Inferior parietal cortex (tissue), 1 donor: ENCODE results near the gene FBXO2.

ENCODE experiments used
- DNase-seq: peaks from one replicate; pipeline ENCODE4 v3.0.0-alpha.2; 2016; ENCODE audit errors: extremely low spot score

FBXO2 gene, protein sequence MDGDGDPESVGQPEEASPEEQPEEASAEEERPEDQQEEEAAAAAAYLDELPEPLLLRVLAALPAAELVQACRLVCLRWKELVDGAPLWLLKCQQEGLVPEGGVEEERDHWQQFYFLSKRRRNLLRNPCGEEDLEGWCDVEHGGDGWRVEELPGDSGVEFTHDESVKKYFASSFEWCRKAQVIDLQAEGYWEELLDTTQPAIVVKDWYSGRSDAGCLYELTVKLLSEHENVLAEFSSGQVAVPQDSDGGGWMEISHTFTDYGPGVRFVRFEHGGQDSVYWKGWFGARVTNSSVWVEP

DNA sequence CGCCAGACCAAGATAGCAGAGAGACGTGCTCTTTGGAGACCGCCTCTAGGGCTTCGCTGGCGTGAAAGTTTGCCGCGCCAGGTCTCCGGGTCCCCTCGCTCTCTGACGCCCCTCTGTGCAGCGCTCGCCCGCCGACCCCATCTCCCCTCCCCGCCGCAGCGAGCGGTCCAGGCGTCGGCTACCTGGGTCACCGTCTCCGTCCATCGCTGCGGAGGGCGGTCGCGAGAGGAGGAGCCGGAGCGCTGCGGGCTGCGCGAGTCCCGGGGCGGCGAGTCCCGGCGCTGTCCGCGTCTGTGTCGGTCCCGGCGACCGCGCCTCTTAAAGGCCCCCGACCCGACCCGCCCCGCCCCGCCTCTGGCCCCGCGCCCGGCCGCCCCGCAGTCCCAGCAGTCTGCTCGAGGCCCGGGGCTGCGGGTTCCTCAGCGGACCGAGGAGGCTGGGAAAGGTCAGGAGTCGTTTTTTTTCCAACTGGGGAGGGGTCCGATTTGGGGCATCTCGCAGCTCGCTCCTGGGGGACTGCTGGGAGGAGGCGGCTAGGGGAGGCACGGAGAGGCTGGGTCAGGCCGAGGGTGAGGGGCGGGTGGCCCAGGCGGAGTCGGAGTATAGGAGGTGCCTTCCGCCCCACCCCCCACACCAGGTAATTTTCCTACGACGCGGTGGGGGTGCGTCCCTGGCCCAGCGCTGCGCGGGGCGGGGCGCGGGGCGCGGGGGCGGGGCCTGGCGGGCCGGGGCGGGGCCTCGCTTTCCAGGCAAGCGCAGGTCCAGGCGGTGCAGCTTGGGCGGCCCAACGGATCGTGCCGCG is at the start of gene FBXO2, which contains the start of gene FBXO44:
FBXO2 (minus strand) TSS at position 293 of the 802 bp plus-strand sequence; CDS start at position 204, 89 bp downstream.
FBXO44 (plus strand) TSS at position 741 of the 802 bp plus-strand sequence. CDS start 959 bp downstream, outside the sequence.
- DNase-seq, result no peak

DNA sequence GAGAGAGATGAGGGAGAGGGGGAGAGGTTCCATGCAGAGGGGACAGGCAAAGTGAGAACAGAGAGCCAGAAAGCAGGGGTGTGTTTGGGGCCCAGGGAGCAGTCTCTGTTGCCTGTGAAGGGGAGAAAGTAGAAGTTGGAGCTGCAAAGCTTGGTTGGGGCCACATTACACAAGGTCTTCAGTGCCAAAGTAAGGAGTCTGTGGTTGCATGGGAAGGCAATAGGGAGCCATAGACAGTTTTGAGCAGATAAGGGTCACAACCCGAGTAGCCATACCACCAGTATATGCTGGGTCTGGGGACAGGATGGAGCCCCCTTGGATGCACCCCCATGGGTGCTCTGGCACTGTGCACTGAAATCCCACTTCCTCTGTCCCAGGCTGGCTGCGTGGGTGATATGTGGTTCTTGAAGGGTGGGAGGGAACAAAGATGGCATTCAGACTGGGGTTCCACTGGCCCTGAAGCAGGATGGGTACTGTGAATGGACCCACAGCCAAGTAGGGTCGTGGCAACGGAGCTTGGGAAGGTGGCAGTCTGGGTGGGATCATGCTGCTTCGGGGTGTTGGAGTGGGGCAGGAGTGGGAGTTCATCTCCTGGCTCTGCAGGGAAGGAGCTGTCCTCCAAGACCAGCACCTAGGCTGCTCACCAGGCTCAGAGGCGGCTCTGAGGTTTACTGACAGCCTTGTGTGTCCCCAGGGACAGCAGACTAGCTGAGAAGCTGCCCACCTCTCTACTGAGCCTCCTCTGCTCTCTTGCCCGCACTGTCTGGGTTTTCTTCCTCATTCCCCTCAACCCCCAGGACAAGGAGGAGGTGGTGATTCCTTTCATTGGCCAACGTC is 49.3 kb upstream of the FBXO2 start:
- no peak for DNase-seq

DNA sequence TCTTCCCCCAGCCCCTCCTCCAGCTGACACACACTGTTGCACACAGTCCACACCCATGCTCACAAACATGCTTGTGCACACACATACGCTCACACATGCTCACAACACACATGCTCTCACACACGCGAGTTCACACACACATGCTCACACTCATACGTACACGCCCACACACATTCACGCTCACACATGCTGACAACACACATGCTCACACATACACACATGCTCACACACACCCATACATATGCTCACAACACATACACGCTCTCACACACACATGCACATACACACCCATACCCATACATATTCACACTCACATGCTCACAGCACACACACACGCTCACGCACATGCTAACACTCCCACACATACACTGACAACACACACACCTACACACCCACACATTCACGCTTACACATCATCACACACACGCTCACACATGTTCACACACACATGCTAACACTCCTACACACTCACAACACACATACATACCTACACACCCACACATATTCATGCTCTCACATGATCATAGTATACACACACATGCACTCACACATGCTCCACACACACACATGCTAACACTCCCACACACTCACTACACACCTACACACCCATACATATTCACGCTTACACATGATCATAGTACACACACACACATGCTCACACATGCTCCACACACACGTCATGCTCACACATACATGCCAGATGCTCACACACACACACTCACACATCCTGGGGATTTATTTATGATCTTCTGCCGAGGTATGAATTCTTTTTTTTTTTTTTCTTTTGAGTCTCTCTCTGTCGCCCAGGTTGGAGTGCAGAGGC is 48.0 kb upstream of the FBXO2 start:
- no peak for DNase-seq

DNA sequence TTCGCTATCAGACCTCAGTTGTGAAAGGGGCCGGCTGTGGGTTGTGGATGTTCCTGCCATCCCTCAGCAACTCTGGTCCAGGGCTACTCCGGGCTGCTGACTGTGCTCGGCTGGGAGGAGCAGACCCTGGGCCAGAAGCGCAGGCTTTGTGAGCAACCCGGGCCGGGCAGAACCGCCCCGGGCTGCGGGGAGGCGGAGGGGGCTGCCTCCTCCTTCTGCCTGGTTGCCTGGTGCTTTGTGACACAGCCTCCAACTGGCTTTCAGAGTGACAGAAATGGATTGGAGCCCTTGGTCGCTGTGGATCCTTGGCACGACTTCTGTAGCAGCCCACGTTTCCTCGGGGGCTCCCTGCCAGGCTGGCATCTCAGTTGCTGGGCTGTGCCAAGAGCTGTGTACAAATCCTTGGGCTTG is 47.3 kb upstream of the FBXO2 start:
- peak; percentile 67 for DNase-seq

DNA sequence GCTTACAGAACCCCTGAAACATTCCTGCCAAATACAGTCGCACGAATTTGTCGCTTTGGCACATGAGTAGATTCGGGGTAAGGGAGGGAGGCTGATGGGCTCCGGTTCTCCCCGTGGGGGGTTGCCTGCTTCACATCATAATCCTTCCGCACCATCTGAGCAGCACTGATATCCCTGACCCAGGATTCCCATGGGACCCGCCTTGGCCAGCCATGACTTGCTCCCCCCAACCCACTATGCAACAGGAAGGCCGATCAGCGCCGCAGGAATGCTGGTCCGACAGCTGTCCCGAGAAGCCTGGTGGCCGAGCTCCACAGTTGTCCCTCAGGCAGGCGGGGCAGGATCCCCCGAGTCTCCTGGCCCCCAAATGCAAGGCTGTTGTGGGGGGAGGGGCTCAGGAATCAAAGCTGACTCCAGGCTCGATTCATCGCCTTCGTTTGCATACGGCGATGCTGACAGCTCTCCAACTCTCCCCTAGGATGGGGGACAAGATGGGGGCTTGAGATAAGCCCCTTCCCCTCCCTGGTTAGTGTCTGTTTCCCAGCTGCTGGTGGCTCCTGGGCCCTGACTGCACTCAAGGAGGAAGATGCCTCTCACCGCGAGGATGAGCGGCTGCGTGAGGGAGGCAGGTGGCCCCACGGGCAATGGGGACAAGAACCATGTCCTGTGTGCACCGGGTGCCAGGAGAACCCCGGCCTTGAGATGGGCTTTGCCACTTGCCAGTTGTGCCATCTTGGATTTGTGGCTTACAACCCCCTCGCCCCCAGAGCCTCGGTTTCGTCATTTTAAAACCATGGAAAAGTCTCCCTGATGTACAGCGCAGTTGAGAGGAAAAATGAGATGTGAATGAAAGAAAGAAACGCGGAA is 46.6 kb upstream of the FBXO2 start:
- DNase-seq, result no peak

DNA sequence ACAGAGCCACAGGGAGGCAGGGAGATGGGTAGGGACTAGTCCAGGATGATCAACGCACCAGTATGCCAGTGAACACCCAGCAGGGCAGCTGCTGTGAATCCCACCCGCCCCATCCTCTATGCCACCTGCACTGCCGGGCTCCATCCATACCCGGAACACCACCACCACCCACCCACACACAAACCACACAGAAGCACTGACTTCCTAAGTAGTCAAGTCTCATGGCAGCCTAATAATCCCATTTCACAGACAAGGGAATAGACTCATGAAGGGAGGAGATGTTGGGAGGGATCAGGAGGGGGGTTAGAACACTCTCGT is 43.6 kb upstream of the FBXO2 start:
- no peak for DNase-seq

DNA sequence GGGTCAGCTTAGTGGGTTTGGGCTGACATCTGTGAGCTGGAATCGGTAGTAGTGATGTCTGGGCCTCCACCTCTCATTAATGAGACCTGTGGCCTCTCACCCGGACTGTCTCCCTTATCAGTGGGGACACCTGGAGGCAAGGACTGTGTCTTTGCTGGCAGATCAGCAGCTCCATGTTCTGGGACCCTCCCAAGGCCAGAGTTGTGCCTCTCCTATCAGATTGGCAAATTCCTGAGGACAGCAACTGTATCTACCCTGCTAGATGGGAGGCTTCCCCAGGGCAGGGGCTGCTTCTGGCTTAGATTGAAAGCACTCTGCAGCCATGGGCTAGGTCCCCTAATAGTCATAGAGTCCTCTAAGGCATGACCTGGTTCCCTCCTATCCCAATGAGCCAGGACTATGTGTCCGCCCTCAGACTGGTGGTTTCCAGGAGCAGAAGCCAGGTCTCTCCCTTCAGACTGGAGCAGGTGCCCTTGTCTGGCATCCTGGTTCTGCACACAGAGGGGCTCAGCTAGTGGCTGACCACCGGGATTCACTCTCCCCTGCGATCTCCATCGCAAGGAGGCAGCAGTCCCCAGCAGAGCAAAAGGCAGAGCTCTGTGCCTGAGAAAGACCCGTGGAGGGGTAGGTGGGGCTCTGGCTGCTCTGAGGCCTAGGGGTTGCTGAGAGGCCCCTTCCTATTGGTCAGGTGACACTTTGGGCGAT is 43.1 kb upstream of the FBXO2 start:
- no peak for DNase-seq

DNA sequence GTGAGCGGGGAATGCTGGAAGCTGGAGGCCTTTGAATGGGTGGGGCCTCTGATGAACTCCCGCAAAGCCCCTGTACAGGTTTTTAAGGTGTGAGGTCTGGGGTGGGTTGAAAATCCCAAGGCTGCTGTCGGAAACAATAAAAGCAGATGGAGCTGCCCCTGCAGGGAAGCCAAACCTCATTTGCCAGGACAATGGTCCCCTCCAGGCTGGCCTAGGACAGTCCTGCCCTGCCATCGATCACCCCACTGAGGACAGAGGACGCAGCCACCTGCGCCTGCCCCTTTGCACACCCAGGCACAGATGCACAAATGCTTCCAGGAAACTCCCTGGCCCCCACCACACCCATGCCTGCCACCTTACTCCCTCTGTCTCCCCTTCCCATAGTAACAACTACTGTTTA is 41.6 kb upstream of the FBXO2 start:
- no peak for DNase-seq

DNA sequence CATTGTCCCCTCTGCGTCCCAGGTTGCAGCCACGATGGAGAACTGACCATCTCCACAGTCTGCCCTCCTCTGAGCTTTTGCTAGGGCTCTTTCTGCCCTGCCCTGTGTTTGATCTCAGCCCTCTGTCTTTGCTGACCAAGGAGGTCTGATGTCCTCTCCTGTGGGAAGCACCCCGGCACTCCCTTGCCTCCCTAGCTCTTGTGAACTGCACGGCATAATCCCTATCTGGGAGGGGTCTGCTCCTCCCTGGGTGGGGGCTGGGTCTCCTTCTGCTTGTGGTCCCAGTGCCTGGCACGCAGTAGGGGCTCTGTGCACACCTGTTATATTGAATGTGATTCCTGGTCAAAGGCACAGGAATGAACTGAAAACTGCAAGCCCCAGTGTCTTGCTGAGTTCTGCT is 39.7 kb upstream of the FBXO2 start:
- no peak for DNase-seq

DNA sequence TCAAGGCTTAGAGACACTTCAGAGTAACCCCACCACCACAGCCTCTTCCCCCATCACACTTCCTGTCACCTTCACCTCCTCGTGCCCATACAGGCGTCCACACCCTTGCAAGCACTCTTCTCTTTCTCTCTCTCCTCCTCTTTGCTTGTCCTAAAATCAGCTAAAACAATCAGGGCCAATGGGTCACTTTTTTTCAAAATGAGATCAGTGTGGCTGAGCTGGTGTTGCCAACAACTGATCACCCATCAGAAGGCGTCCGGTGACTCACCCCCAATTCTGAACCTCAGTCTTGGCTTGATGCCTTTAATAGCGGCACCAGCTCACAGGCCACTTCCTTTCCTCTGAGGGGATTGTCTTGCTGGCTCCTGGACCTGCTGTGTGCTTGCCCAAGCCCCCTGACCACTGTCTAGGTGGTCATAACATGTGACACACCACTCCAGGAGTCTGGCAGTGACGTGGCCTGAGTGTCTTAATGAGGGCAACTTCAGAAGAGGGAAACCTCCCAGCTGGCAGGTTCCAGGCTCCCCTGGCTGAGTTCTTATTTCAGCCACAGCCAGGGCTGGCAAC is 38.9 kb upstream of the FBXO2 start:
- DNase-seq, result no peak

DNA sequence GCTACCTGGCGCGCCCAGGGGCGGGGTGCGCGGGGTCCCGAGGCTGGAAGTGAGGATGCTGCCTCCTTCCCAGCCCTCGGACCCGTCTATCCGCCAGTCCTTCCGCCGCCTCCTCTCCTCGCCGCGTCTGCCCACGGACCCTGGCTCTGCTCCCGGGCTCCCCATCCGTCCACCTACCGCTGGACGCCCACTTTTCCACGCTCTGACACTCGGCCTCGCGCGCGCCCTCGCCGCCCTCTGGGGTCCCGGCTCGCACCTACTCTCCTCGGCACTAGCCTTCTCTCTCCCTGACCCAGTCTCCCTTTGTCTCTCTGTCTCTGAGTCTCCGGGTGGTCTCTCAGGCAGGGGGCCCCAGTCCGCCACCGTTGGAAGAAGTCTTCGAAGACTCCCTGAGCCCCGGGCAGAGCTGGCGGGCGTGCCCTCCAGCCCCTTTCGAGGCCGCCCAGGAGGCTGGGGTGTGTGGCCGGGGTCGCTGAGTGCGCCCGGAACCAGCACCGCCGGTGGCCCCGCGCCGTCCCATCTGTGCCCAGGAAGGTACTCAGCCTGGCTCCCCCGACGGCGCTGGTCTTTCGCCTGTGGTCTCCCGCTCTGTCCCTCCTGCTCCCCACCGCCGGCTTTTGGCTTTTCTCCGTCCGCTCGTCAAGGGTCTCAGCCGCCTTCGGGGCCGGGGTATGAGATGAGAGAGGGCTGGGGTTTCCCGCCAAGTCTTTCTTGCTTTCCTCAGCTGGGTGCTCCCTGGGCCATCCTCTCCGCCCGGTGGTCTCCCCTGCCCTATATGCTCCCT is 37.9 kb upstream of the FBXO2 start:
- no peak for DNase-seq

DNA sequence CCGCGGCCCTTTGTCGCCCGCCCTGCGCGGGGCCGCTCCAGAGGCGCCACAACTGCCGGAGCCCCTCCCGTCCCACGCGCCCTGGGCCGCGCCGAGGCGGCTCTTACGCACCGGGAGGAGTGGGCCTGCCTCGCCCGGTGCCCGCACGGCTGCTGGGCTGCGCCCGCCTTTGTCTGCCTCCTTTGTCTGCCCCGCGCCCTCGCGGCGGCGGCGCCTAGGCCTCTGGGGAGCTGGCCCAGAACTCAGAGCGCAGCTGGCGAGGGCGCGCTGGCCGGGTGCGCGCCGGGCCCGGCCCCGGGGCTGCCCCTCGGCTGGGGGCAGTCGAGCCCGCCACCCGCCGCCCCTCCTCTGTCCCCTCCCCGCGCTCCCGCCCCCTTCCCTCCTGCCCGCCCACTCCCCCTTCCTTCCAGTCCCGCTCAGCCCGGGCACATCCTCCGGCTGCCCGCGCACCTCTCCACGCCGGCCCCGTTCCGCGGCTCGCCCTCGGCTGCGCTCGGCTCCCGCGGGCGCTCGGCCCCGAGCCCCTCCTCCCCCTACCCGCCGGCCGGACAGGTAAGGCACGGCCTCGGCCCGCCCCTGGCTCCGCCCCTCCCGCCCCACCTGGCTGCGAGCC is 37.2 kb upstream of the FBXO2 start, which contains the start of gene DRAXIN:
DRAXIN (plus strand) TSS at position 409 of the 613 bp plus-strand sequence. CDS start 14,549 bp downstream, outside the sequence.
- DNase-seq, result no peak

DNA sequence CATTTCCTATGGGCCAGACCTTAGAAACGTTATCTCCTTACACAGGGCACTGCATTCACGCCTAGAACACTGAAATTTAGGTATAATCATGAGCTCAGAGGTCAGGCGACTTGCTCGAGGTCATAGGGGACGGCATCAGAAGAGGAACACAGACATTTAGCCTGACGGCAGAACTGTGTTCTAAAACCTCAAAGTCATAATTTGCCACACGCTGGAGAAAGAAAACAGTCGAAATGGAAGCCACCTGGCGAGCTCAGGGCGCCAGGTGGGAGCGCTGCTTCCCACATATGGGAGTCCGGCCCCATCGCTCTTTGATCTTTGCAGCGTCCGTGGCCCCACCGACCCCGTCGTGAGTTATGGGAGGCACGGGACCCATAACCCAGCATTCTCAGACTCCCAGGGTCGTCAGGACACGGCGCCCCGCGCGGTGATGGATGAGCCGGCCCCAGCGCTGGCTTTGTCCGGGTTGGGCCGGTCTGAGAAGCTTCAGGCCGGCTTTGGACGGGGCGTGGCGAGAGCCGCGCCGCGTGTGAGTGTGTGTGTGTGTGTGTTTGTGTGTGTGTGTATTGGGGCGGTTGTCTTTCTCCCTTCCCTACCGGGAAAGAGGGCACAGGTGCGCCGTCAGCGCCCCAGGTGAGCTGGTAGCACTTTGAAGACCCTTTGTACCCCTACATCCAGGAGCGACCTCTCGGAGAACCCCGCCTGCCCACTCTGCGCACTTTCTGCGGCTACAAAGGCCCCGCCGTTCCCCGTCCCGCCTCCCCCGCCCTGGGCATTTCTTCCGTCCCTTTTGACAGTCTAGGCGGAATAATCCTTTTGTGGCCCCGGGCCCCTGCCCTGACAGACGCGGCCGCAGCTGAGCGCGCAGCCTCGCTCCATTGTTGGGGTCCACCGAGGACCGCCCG is 36.4 kb upstream of the FBXO2 start:
- DNase-seq, result no peak

DNA sequence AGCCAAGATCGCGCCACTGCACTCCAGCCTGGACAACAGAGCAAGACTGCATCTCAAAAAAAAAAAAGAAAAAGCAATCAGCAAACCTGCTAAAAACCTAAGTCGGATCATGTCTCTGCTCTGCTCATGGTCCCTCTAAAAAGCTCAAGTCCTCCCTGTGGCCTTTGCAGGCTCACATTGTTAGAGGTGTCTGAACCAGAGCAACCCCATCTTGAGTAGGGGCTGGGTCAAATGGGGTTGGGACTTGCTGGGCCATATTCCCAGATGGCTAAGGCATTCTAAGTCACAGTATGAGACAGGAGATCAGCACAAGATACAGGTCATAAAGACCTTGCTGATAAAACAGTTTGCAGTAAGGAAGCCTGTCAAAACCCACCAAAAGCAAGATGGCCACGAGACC is 34.3 kb upstream of the FBXO2 start:
- no peak for DNase-seq

DNA sequence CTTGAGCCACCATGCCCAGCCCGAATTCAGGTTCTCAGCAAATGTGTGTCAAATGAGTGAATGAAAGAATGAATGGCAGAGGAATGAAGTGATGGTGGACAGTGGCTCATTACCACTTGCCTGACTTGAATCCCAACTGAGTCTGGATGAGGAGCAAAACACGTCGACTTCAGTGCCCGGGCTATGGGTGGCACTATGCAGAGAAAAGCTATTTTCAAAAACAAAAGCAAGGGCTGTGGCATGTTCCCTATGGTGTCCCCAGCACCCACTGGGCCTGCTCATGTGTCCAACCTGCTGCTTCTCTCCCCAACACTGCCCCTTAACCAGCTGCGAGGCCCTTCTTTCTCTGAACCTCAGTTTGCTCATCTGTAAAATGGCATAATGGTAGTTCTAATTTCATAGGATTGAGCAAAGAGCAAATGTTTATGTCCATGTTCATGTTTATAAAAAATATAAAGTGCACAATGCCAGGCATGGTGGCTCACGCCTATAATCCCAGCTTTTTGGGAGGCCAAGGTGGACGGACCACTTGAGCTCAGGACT is 31.1 kb upstream of the FBXO2 start:
- DNase-seq, result no peak

DNA sequence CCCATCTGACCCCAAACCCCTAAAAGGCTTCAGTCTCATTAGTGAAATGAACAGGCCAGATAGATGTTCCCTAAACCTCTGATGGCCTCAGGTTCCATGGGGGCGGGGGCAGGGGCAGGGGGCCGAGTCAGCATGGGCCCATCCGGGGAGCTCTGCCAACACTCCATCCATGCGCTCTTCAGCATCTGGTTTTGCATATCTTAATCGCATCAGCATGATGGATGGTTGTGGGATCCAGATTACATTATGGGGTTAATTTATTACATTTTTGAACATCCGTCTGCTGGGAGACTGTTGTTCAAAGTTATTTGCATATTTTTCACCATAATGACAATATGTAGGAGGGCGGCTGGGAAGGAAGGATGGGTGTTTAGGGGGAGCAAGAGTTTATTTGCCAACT is 29.8 kb upstream of the FBXO2 start:
- DNase-seq, result no peak

DNA sequence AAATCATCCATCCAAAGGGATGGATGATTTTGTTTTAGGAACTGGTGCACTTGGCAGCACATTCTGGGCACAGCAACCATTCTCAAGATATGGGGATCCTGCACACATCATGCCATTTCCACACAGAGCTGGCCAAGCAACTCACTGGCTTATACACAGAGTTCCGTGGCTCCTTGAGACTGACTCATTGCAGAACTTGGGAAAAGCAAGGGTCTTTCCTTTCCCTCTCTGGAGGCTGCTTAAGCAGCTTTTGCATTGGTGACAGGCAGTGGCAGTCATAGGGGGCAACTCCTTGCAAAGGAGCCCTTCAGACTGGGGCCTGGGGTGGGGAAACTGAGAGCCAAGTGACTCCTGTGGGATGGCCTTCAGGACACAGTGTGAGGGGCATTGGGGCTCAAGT is 28.6 kb upstream of the FBXO2 start:
- DNase-seq, result no peak
